Heart left ventricle (tissue), 16 donors: Measurements from ENCODE around the gene LIPE. TPM values are rescaled to one million over a fixed set of nuclear protein-coding genes. Genes with fewer than 3 reads are reported as not detected.

ENCODE experiments used
- ATAC-seq, 4 donors: fragments of 200-7000 bp; cut with Tn5 transposase; one replicate each; pipeline ENCODE4 v1.9.1; 2020 to 2022; ENCODE audit warnings: moderate library complexity in 4 of 4, mild to moderate bottlenecking in 3 of 4, moderate number of reproducible peaks in 1 of 4
- DNase-seq, 5 donors: peaks; one replicate each; pipeline ENCODE4 v3.0.0-alpha.2; 2020
- H3K27ac ChIP-seq, 12 donors: fragments of 200-600 bp; sonication (generic) in 4 of 12; one replicate each; pipeline versions ENCODE4 v1.5.0 to v1.8.0; 2016 to 2022; ENCODE audit warnings: mild to moderate bottlenecking in 2 of 12
- H3K27me3 ChIP-seq, 9 donors: fragments of 200-600 bp; sonication (generic) in 2 of 9; one replicate each; pipeline versions ENCODE4 v1.5.1 to v1.8.0; 2016 to 2022; ENCODE audit warnings: mild to moderate bottlenecking in 3 of 9
- H3K36me3 ChIP-seq, 9 donors: fragments of 200-600 bp; sonication (generic) in 2 of 9; one replicate each; pipeline versions ENCODE4 v1.5.0 to v1.8.0; 2018 to 2022; ENCODE audit warnings: mild to moderate bottlenecking in 2 of 9
- H3K4me1 ChIP-seq, 12 donors: fragments of 200-600 bp; sonication (generic) in 4 of 12; one replicate each; pipeline versions ENCODE4 v1.5.0 to v1.8.0; 2016 to 2022; ENCODE audit warnings: mild to moderate bottlenecking in 3 of 12
- H3K4me3 ChIP-seq, 12 donors: fragments of 200-600 bp; sonication (generic) in 4 of 12; one replicate each; pipeline versions ENCODE4 v1.5.0 to v1.8.0; 2017 to 2022; ENCODE audit warnings: mild to moderate bottlenecking in 9 of 12, moderate library complexity in 4 of 12
- H3K9me3 ChIP-seq, 12 donors: fragments of 200-600 bp; sonication (generic) in 4 of 12; one replicate each; pipeline versions ENCODE4 v1.5.0 to v1.8.0; 2016 to 2022; ENCODE audit warnings: mild to moderate bottlenecking in 1 of 12
- POLR2A ChIP-seq, 2 donors: fragments of 450-650 bp; IDR thresholded peaks; one replicate each; pipeline ENCODE4 v1.6.1; 2017; ENCODE audit warnings: antibody characterized with exemption in 2 of 2, mild to moderate bottlenecking in 2 of 2, moderate library complexity in 2 of 2
- WGBS, 4 donors: extraction: QIAGEN DNeasy Blood & Tissue Kit in 2 of 4; methylation state at CpG; one replicate each; pipeline versions ENCODE4 v1.1.5 to v1.1.7; 2013 to 2018; 5-methylcytosine and 5-hydroxymethylcytosine counted together
- intact Hi-C, 10 donors: fragments of 100-400 bp; cut with DNase I; formaldehyde crosslinking; loops; one replicate each; pipeline versions ENCODE4 v1.11.1 to v1.14.2; 2022
- polyA plus RNA-seq, 2 donors: library from polyadenylated mRNA; stranded (reverse); fragments of 200-250 nt; gene quantifications; one replicate each; pipeline ENCODE4 v1.2.3, GENCODE V29; 2013
- total RNA-seq, 9 donors: library from RNA; depleted of rRNA in 2 of 9; stranded (reverse); fragments of >200 nt in 2 of 9; fragmentation: NEBNext Ultra II Directional in 3 of 9; extraction: Animal tissue kit (Norgen Biotek cat#: 25700) in 3 of 9; gene quantifications; one replicate each; pipeline versions ENCODE4 v1.1.0 to v1.2.4, GENCODE V29; 2016 to 2023
- TF ChIP-seq, protein P1 (sequence below), 12 donors: fragments of 200-600 bp; sonication (generic) in 4 of 12; IDR thresholded peaks; one replicate each; pipeline versions ENCODE4 v1.5.0 to v1.8.0; 2018 to 2022; ENCODE audit warnings: antibody characterized with exemption in 12 of 12, mild to moderate bottlenecking in 5 of 12
- donor health status: ischemic (EF 13 %, LVEDD 7.1; RV severe dilation, severe dysfunction).
- donor health status: healthy with polysubstance abuse.
- donor health status: DM: no; HTN: yes; CAD: no.
- donor health status: DM: no; HTN: no; CAD: no.
- donor health status: ischemic (EF 25% LVEDD 6.9; RV normal size, moderate dysfunction).
- donor health status: ischemic (EF 25% LVEDD 5.7; RV mildly dilated, moderate dysfunction).
- donor health status: healthy.
- donor health status: DM: yes; HTN: yes; CAD: no.
- donor health status: ischemic (EF 35%, LVEDD 5.7; RV mildly dilated, moderate dysfunction).
- donor health status: nonischemic (EF 11% LVEDD 7.7; RV severe dilation, severe dysfunction).
- donor health status: DM: yes; HTN: yes; CAD: no.
- donor health status: PGD.
- donor health status: ischemic (EF 29% LVEDD 5.4; RV normal size, mild dysfunction).
- donor health status: nonischemic (EF 23%, LVEDD 6.1; RV moderate dilation, normal function).

The LIPE gene
- total and polyA plus RNA-seq, 11 donors = 34.7 to 111 (median 57.3) TPM

DNA sequence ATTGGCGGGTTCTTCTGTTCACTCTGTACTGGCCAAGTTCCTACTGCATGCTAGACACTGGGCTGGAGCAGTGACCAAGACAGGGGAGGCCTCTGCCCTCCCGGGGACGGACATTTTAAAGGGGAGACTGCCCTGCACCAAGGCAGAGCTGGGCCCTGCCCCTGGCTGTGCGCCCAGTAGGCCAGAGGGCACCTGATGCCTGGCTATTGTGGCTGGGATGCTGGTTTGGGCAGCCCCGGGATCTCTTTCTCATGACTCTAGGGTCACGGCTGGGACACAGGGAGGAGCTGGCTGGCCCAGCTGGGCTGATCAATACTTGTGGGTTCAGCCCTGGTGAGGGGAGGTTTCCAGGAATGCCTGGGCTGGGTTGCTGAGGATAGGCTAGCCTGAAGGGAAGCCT lies 17.7 kb downstream of the LIPE start:
- WGBS, 4 donors = 31 to 45% (median 40%) methylated on average over 6 of the region's 6 CpGs
- intact Hi-C loops = no loop called here
- no peaks in the 10 kb centered on the region for H3K9me3 ChIP-seq

DNA sequence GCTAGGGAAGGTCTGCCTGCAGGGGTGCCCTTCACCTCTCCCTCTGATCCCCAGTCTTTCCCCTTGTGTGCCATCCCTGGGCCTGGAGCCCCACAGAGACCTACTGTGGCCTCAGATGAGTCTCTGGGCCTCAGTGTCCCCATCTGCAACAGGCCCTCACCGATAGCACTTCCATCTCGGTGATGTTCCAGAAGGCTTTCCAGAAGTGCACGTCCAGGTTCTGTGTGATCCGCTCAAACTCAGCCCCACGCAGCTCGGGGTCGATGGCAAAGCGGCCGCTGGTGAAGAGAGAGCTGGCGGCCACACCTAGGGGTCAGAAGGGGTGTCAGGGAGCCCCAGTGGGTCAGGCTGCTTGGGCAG lies 19.4 kb downstream of the LIPE start:
- Histone ChIP-seq H3K4me3 (no peak overlapping the region), H3K27ac (no peak overlapping the region), H3K36me3 (peaks cover 0 to 47% (median 27%) of the 10 kb centered on the region in 9 donors), H3K27me3 (no peaks in the 10 kb centered on the region), H3K9me3 (no peaks in the 10 kb centered on the region), H3K4me1 (peaks cover 4 to 38% (median 21%) of the 10 kb centered on the region in 12 donors)
- DNase-seq (peak in 1 of 5 donors; percentile 19), ATAC-seq (no peak)
- TF ChIP-seq, protein P1, sequence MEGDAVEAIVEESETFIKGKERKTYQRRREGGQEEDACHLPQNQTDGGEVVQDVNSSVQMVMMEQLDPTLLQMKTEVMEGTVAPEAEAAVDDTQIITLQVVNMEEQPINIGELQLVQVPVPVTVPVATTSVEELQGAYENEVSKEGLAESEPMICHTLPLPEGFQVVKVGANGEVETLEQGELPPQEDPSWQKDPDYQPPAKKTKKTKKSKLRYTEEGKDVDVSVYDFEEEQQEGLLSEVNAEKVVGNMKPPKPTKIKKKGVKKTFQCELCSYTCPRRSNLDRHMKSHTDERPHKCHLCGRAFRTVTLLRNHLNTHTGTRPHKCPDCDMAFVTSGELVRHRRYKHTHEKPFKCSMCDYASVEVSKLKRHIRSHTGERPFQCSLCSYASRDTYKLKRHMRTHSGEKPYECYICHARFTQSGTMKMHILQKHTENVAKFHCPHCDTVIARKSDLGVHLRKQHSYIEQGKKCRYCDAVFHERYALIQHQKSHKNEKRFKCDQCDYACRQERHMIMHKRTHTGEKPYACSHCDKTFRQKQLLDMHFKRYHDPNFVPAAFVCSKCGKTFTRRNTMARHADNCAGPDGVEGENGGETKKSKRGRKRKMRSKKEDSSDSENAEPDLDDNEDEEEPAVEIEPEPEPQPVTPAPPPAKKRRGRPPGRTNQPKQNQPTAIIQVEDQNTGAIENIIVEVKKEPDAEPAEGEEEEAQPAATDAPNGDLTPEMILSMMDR (IDR thresholded peaks at IDR 0.05) = no peak
- TF ChIP-seq POLR2A (IDR thresholded peaks at IDR 0.05) = no peak
- WGBS, 4 donors = 97 to 100% (median 98%) methylated on average over 10 of the region's 10 CpGs
- intact Hi-C loops = no loop called here

More for the DNA sequence above, 17.7 kb downstream of the LIPE start:
- H3K27me3 ChIP-seq = no peaks in the 10 kb centered on the region
- DNase-seq (peak; percentile 48 to 81 (median 70)), ATAC-seq (peak; percentile 33 to 68 (median 51))
- H3K36me3 ChIP-seq = peaks cover 0 to 52% (median 23%) of the 10 kb centered on the region in 9 donors
- H3K4me1 ChIP-seq = peaks cover 4 to 40% (median 22%) of the 10 kb centered on the region in 12 donors
- peak overlapping the region in 9 of 12 donors; percentile 5 to 79 (median 59) for H3K27ac ChIP-seq
- no peak overlapping the region for H3K4me3 ChIP-seq
- TF ChIP-seq, protein P1 (IDR thresholded peaks at IDR 0.05) = no peak
- TF ChIP-seq POLR2A (IDR thresholded peaks at IDR 0.05) = no peak

DNA sequence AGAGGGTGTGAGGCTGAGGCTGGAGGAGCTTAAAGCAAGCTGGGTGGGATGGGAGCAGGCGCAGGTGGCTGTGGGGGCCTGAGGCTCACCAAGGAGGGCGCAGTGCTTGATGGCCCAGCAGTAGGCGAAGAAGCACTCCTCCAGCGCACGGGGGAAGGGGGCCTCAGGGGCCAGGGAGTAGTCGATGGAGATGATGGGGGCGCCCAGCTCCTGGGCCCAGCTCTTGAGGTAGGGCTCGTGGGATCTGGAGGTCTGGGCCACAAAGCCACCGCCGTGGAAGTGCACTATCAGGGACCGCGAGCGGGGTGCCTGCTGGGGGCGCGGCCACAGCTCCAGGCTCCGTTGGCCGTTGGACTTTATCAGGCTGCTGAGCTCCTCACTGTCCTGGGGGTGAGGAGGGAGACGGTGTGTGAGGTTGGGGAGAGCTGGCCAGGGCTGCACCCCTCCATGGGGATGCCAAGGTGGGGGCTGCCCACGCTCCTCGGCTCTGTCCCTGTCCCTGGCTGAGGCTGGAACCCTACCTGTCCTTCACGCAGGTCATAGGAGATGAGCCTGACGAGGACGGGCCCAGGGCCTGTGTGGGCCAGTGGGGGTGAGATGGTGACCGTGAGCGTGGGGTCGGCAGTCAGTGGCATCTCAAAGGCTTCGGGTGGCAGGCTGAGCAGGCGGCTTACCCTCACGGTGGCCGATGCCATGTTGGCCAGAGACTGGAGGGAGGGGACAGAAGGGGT lies 19.9 kb downstream of the LIPE start:
- intact Hi-C loops = no loop called here
- H3K9me3 ChIP-seq = no peaks in the 10 kb centered on the region
- H3K4me3 ChIP-seq = no peak overlapping the region
- ATAC-seq (no peak), DNase-seq (peak in 2 of 5 donors; percentile 26 to 52)
- WGBS, 4 donors = 87 to 93% (median 92%) methylated on average over 20 to 30 of the region's 30 CpGs
- peaks cover 0 to 47% (median 27%) of the 10 kb centered on the region in 9 donors for H3K36me3 ChIP-seq
- peaks cover 4 to 38% (median 18%) of the 10 kb centered on the region in 12 donors for H3K4me1 ChIP-seq
- no peak for TF ChIP-seq POLR2A (IDR thresholded peaks at IDR 0.05)
- TF ChIP-seq, protein P1 (IDR thresholded peaks at IDR 0.05) = no peak
- no peaks in the 10 kb centered on the region for H3K27me3 ChIP-seq
- no peak overlapping the region for H3K27ac ChIP-seq

DNA sequence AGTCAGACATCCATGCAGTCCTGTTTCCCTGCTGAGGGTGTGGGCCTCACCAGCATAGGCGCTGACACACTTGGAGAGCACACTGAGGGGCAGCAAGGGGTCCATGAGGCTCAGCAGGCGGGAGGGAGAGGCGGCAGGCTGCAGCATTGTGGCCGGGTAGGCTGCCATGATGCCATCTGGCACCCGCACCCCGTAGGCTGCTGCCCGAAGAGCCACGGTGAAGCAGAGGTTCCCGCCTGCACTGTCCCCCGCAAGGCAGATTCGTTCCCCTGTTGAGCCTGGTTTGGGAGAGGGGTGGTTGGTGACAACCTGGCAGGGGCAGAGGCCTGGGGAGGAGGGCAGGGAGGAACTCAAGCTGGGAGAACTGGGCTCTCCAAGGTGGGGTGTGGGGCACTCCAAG lies 21.1 kb downstream of the LIPE start:
- WGBS, 4 donors = 95 to 100% (median 96%) methylated on average over 1 to 11 of the region's 11 CpGs
- Histone ChIP-seq H3K4me3 (no peak overlapping the region), H3K36me3 (peaks cover 0 to 47% (median 27%) of the 10 kb centered on the region in 9 donors), H3K27ac (no peak overlapping the region), H3K9me3 (no peaks in the 10 kb centered on the region), H3K27me3 (no peaks in the 10 kb centered on the region), H3K4me1 (peaks cover 4 to 45% (median 19%) of the 10 kb centered on the region in 12 donors)
- no peak for ATAC-seq
- TF ChIP-seq, protein P1 (IDR thresholded peaks at IDR 0.05) = no peak
- TF ChIP-seq POLR2A (IDR thresholded peaks at IDR 0.05) = no peak
- intact Hi-C loops = no loop called here
- DNase-seq = no peak
